Liver (tissue), 9 donors: ENCODE results near the gene TACR2. TPM values are rescaled to one million over a fixed set of nuclear protein-coding genes. Genes with fewer than 3 reads are reported as not detected.

Source experiments
- DNase-seq: peaks from one replicate; pipeline ENCODE4 v3.0.0-alpha.2; 2017; ENCODE audit warnings: low spot score
- H3K27ac ChIP-seq, 2 donors: one replicate each; pipeline ENCODE4 v1.7.0; 2013; ENCODE audit warnings: inconsistent platforms in 2 of 2, low read length in 2 of 2, control low read depth in 1 of 2, low read depth in 1 of 2, mild to moderate bottlenecking in 1 of 2
- H3K27me3 ChIP-seq, 4 donors: one replicate each; pipeline versions ENCODE4 v1.6.1 to v1.7.0; 2013; ENCODE audit warnings: low read length in 3 of 4, inconsistent platforms in 1 of 4, mild to moderate bottlenecking in 1 of 4, moderate library complexity in 1 of 4; ENCODE audit not compliant: control insufficient read depth in 4 of 4, insufficient read depth in 4 of 4
- H3K36me3 ChIP-seq, 4 donors: one replicate each; pipeline versions ENCODE4 v1.6.1 to v1.7.0; 2013; ENCODE audit warnings: low read length in 3 of 4, mild to moderate bottlenecking in 3 of 4, low read depth in 1 of 4, moderate library complexity in 1 of 4; ENCODE audit not compliant: control insufficient read depth in 4 of 4, insufficient read depth in 3 of 4
- H3K4me1 ChIP-seq, 4 donors: one replicate each; pipeline versions ENCODE4 v1.6.1 to v1.7.0; 2013; ENCODE audit warnings: low read length in 3 of 4, mild to moderate bottlenecking in 3 of 4, moderate library complexity in 1 of 4; ENCODE audit not compliant: control insufficient read depth in 4 of 4, insufficient read depth in 4 of 4
- H3K4me3 ChIP-seq, 3 donors: one replicate each; pipeline versions ENCODE4 v1.6.1 to v1.7.0; 2013; ENCODE audit warnings: low read length in 3 of 3, control low read depth in 1 of 3, low read depth in 1 of 3, mild to moderate bottlenecking in 1 of 3
- H3K9ac ChIP-seq, 2 donors: one replicate each; pipeline ENCODE4 v1.7.0; 2013; ENCODE audit warnings: low read length in 2 of 2, mild to moderate bottlenecking in 2 of 2, moderate library complexity in 2 of 2, control low read depth in 1 of 2, low read depth in 1 of 2
- H3K9me3 ChIP-seq, 4 donors: one replicate each; pipeline versions ENCODE4 v1.6.1 to v1.7.0; 2013; ENCODE audit warnings: low read length in 3 of 4; ENCODE audit not compliant: control insufficient read depth in 4 of 4
- ATF3 ChIP-seq: IDR thresholded peaks from 2 replicates; pipeline ENCODE4 v1.6.1; 2016; ENCODE audit warnings: antibody characterized with exemption
- CTCF ChIP-seq: fragments of 150-350 bp; IDR thresholded peaks from 2 replicates; pipeline ENCODE4 v1.5.1; 2017; ENCODE audit warnings: improper control_type of control experiment, low read depth, low read length; ENCODE audit not compliant: missing input control
- EGR1 ChIP-seq, 2 donors: IDR thresholded peaks; 2 replicates each; pipeline ENCODE4 v1.6.1; 2016 to 2018; ENCODE audit warnings: antibody characterized with exemption in 2 of 2, low read depth in 2 of 2
- FOXA1 ChIP-seq: IDR thresholded peaks from 2 replicates; pipeline ENCODE4 v1.6.1; 2016; ENCODE audit warnings: antibody characterized with exemption
- FOXA2 ChIP-seq: IDR thresholded peaks from 2 replicates; pipeline ENCODE4 v1.6.1; 2016; ENCODE audit warnings: antibody characterized with exemption
- GABPA ChIP-seq, 2 donors: IDR thresholded peaks in 1 of 2; conservative IDR thresholded peaks in 1 of 2; 2 replicates each; pipeline ENCODE4 v1.6.1; 2016; ENCODE audit warnings: antibody characterized with exemption in 2 of 2, mild to moderate bottlenecking in 1 of 2, moderate library complexity in 1 of 2
- HNF4A ChIP-seq, 2 donors: conservative IDR thresholded peaks; 2 replicates each; pipeline ENCODE4 v1.6.1; 2016; ENCODE audit warnings: antibody characterized with exemption in 2 of 2, mild to moderate bottlenecking in 2 of 2
- HNF4G ChIP-seq: IDR thresholded peaks from 2 replicates; pipeline ENCODE4 v1.6.1; 2016; ENCODE audit warnings: antibody characterized with exemption
- JUND ChIP-seq, 2 donors: IDR thresholded peaks; 2 replicates each; pipeline ENCODE4 v1.6.1; 2016; ENCODE audit warnings: antibody characterized with exemption in 2 of 2
- MAX ChIP-seq: IDR thresholded peaks from 2 replicates; pipeline ENCODE4 v1.6.1; 2016; ENCODE audit warnings: antibody characterized with exemption
- NR2F2 ChIP-seq: IDR thresholded peaks from 2 replicates; pipeline ENCODE4 v1.6.1; 2016; ENCODE audit warnings: antibody characterized with exemption
- RAD21 ChIP-seq, 2 donors: IDR thresholded peaks; 2 replicates each; pipeline ENCODE4 v1.6.1; 2016; ENCODE audit warnings: antibody characterized with exemption in 2 of 2, mild to moderate bottlenecking in 2 of 2
- REST ChIP-seq: IDR thresholded peaks from 2 replicates; pipeline ENCODE4 v1.6.1; 2016; ENCODE audit warnings: antibody characterized with exemption, mild to moderate bottlenecking
- RXRA ChIP-seq, 2 donors: IDR thresholded peaks; 2 replicates each; pipeline ENCODE4 v1.6.1; 2017 to 2018; ENCODE audit warnings: antibody characterized with exemption in 2 of 2, mild to moderate bottlenecking in 1 of 2
- SP1 ChIP-seq: IDR thresholded peaks from 2 replicates; pipeline ENCODE4 v1.6.1; 2018; ENCODE audit warnings: antibody characterized with exemption, mild to moderate bottlenecking
- TAF1 ChIP-seq: conservative IDR thresholded peaks from 2 replicates; pipeline ENCODE4 v1.6.1; 2016; ENCODE audit warnings: antibody characterized with exemption, mild to moderate bottlenecking
- YY1 ChIP-seq: IDR thresholded peaks from 2 replicates; pipeline ENCODE4 v1.6.1; 2016; ENCODE audit warnings: antibody characterized with exemption, mild to moderate bottlenecking
- ZBTB33 ChIP-seq: IDR thresholded peaks from 2 replicates; pipeline ENCODE4 v1.6.1; 2016; ENCODE audit warnings: antibody characterized with exemption
- WGBS: extraction: QIAGEN DNeasy Blood & Tissue Kit; methylation state at CpG from one replicate; pipeline ENCODE4 v1.1.7; 2013; 5-methylcytosine and 5-hydroxymethylcytosine counted together
- polyA plus RNA-seq, 2 donors: library from polyadenylated mRNA; stranded (reverse) in 1 of 2; unstranded in 1 of 2; fragments of 200-250 nt in 1 of 2; fragments of >200 nt in 1 of 2; fragmentation: Nextera tagmentation in 1 of 2; extraction: Ambion mirVana in 1 of 2; gene quantifications; one replicate each; pipeline versions ENCODE4 v1.2.1 to v1.2.3, GENCODE V29; 2013 to 2015
- total RNA-seq, 2 donors: library from RNA; depleted of rRNA; stranded (reverse); fragments of >200 nt; gene quantifications; one replicate each; pipeline ENCODE4 v1.2.3, GENCODE V29; 2014
- donor health status: healthy.
- donor health status: healthy.
- donor health status: healthy.
- donor health status: healthy.
- donor health status: healthy.

Gene TACR2
- total RNA-seq (under 1 TPM in 1 of 2 donors, not detected in 1; 0.08 TPM), polyA plus RNA-seq (under 1 TPM; 0.12 to 0.18 TPM)

- TF ChIP-seq FOXA2 (no peak), YY1 (no peak), EGR1 (IDR thresholded peaks at IDR 0.05; ENCODE audit: low read depth in 2 of 2) (no peak), CTCF (no peak), RXRA (IDR thresholded peaks at IDR 0.05) (no peak), TAF1 (no peak), REST (no peak), MAX (no peak), GABPA (IDR thresholded peaks at IDR 0.05 in 1 of 2, conservative IDR thresholded peaks at IDR 0.05 in 1 of 2) (no peak), RAD21 (IDR thresholded peaks at IDR 0.05) (no peak), JUND (IDR thresholded peaks at IDR 0.05) (no peak), HNF4G (no peak), NR2F2 (no peak), SP1 (no peak), FOXA1 (no peak), ZBTB33 (no peak), ATF3 (no peak), HNF4A (conservative IDR thresholded peaks at IDR 0.05) (no peak)
- Histone ChIP-seq H3K27ac (no peak within 1 kb of the TSS), H3K4me3 (no peak within 1 kb of the TSS), H3K9me3 (no peaks in the 10 kb centered on the region), H3K9ac (no peak within 1 kb of the TSS), H3K27me3 (no peaks in the 10 kb centered on the region), H3K36me3 (no peaks in the 10 kb centered on the region), H3K4me1 (no peaks in the 10 kb centered on the region)
- WGBS: 79% methylated on average over 10 of the region's 10 CpGs
- DNase-seq: no peak
These were observed at the start of gene TACR2 for GRCh38 chr10:69416695-69417094. Gene TACR2 (minus strand): TSS chr10:69416918. CDS start chr10:69416323, 595 bp downstream.

- H3K4me1 ChIP-seq: peaks cover 0 to 3% (median 0%) of the 10 kb centered on the region in 4 donors
- H3K9ac ChIP-seq: no peak overlapping the region
- H3K36me3 ChIP-seq: no peaks in the 10 kb centered on the region
- 73% methylated on average over 5 of the region's 5 CpGs for WGBS
- no peak overlapping the region for H3K4me3 ChIP-seq
- DNase-seq: no peak
- H3K27ac ChIP-seq: no peak overlapping the region
- no peak for TF ChIP-seq HNF4G
- TF ChIP-seq CTCF: no peak
- TF ChIP-seq GABPA (IDR thresholded peaks at IDR 0.05 in 1 of 2, conservative IDR thresholded peaks at IDR 0.05 in 1 of 2): no peak
- TF ChIP-seq ATF3: no peak
- TF ChIP-seq HNF4A (conservative IDR thresholded peaks at IDR 0.05): no peak
- no peak for TF ChIP-seq JUND (IDR thresholded peaks at IDR 0.05)
- TF ChIP-seq FOXA2: no peak
- TF ChIP-seq ZBTB33: no peak
- no peak for TF ChIP-seq TAF1
- TF ChIP-seq YY1: no peak
- TF ChIP-seq FOXA1: no peak
- no peak for TF ChIP-seq SP1
- no peak for TF ChIP-seq NR2F2
- no peaks in the 10 kb centered on the region for H3K27me3 ChIP-seq
- H3K9me3 ChIP-seq: no peaks in the 10 kb centered on the region
These were observed 49.4 kb upstream of the TACR2 start for GRCh38 chr10:69466158-69466490.
